Left ventricle myocardium inferior (tissue), 1 donor: ENCODE data around the gene ZBTB25. TPM values are rescaled to one million over a fixed set of nuclear protein-coding genes. Genes with fewer than 3 reads are reported as not detected.

Experiments
- DNase-seq: peaks from one replicate; pipeline ENCODE4 v3.0.0-alpha.2; 2020
- H3K27ac ChIP-seq: fragments of 200-600 bp; replicated peaks from 2 replicates; pipeline ENCODE4 v1.8.0; 2021
- H3K27me3 ChIP-seq: fragments of 200-600 bp; 2 replicates; pipeline ENCODE4 v1.8.0; 2021; ENCODE audit warnings: low read depth
- H3K36me3 ChIP-seq: fragments of 200-600 bp; 2 replicates; pipeline ENCODE4 v1.8.0; 2021
- H3K4me1 ChIP-seq: fragments of 200-600 bp; 2 replicates; pipeline ENCODE4 v1.8.0; 2021
- H3K4me3 ChIP-seq: fragments of 200-600 bp; 2 replicates; pipeline ENCODE4 v1.8.0; 2021; ENCODE audit warnings: mild to moderate bottlenecking, moderate library complexity
- H3K9me3 ChIP-seq: fragments of 200-600 bp; replicated peaks from 2 replicates; pipeline ENCODE4 v1.8.0; 2021
- CTCF ChIP-seq: fragments of 200-600 bp; IDR thresholded peaks from 2 replicates; pipeline ENCODE4 v1.8.0; 2021; ENCODE audit warnings: antibody characterized with exemption, mild to moderate bottlenecking, borderline replicate concordance
- intact Hi-C: fragments of 100-400 bp; cut with micrococcal nuclease; formaldehyde crosslinking; loops from one replicate; pipeline ENCODE4 v1.11.0; 2022
- total RNA-seq: library from RNA; stranded (reverse); fragmentation: NEBNext Ultra II Directional; extraction: Animal tissue kit (Norgen Biotek cat#: 25700); gene quantifications from one replicate; pipeline ENCODE4 v1.2.1, GENCODE V29; 2021
- donor health status: DM: no; HTN: yes; CAD: no; lungs with severe emphysema.

The ZBTB25 gene
- total RNA-seq, 1 donor from 2014 or later, result 20.8 TPM

DNA sequence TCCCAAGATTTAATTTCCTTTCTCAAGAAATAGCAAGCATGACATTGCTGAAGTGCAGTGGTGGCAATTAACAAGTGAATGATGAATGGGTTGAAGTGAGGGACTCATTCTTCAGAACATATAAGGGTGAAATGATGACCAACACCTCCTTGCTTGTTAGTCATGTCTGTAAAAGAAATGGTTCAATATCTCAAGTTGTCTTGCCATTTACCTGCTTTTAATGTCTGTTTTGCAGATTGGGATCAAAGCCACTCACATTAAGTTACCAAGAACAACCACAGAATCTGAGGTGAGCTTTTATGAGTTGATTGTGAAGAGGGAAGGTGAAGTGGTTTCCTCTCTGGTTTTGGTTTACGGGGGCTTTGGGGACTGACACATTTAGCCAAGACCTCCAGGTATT is 91.4 kb downstream of the ZBTB25 start:
- no peak for TF ChIP-seq CTCF
- H3K27me3 ChIP-seq, result no peaks in the 10 kb centered on the region
- intact Hi-C loops, result no loop called here
- H3K4me1 ChIP-seq, result no peaks in the 10 kb centered on the region
- H3K36me3 ChIP-seq, result peaks cover 42% of the 10 kb centered on the region
- DNase-seq, result no peak
- no peak overlapping the region for H3K27ac ChIP-seq
- H3K9me3 ChIP-seq, result no peaks in the 10 kb centered on the region
- no peak overlapping the region for H3K4me3 ChIP-seq

DNA sequence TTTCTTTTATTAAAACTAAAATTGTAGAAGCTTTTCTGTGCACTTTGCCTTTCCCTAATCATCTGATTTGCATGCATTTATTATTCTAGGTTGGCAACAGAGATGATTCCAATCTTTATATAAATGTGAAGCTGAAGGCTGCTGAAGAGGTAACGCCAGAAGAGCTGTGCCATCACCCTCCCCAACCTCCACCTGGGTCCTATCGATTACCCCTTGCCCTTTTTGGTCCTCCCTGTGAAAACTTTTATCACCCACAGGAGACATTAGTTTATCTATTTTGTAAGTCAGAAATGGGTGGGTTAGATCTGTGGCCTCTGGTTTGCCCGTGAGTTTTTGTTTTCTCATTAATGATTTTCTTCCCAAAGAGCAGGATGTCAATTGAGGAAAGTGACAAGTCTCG is 92.6 kb downstream of the ZBTB25 start:
- Histone ChIP-seq H3K4me1 (no peaks in the 10 kb centered on the region), H3K27ac (no peak overlapping the region), H3K27me3 (no peaks in the 10 kb centered on the region), H3K36me3 (peaks cover 29% of the 10 kb centered on the region), H3K9me3 (no peaks in the 10 kb centered on the region), H3K4me3 (no peak overlapping the region)
- DNase-seq, result no peak
- intact Hi-C loops, result no loop called here
- TF ChIP-seq CTCF, result no peak

DNA sequence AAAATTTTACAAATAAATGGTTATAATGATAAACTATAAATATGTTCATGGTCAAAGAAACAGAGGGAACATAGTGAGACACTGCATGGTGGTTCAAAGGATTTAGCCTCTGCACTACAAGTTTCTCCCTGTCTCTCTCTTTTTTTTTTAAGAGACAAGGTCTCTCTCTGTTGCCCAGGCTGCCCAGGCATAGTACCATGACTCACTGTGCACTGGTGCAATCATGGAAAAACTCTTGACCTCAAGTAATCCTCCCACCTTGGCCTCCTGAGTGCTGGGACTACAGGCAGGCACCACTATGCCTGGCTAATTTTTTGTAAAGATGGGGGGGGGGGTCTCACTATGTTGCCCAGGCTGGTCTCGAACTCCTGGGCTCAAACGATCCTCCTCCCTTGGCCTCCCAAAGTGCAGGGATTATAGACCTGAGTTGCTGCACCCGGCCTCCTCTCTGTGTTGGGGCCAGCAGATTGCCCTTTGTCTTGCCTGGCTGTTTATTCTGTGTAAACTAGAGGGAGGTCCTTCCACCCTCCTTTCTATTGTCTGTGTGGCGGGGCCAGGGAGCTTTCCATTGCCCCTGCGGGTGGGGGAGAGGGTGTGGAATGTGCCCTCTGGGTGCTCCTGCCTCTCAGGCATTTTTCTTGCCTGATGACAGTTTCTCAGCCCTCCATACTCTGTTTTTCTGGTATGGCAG is 93.4 kb downstream of the ZBTB25 start:
- H3K4me3 ChIP-seq, result no peak overlapping the region
- H3K27me3 ChIP-seq, result no peaks in the 10 kb centered on the region
- TF ChIP-seq CTCF, result no peak
- H3K9me3 ChIP-seq, result no peaks in the 10 kb centered on the region
- no peak for DNase-seq
- intact Hi-C loops, result no loop called here
- H3K27ac ChIP-seq, result no peak overlapping the region
- H3K36me3 ChIP-seq, result peaks cover 22% of the 10 kb centered on the region
- H3K4me1 ChIP-seq, result no peaks in the 10 kb centered on the region

DNA sequence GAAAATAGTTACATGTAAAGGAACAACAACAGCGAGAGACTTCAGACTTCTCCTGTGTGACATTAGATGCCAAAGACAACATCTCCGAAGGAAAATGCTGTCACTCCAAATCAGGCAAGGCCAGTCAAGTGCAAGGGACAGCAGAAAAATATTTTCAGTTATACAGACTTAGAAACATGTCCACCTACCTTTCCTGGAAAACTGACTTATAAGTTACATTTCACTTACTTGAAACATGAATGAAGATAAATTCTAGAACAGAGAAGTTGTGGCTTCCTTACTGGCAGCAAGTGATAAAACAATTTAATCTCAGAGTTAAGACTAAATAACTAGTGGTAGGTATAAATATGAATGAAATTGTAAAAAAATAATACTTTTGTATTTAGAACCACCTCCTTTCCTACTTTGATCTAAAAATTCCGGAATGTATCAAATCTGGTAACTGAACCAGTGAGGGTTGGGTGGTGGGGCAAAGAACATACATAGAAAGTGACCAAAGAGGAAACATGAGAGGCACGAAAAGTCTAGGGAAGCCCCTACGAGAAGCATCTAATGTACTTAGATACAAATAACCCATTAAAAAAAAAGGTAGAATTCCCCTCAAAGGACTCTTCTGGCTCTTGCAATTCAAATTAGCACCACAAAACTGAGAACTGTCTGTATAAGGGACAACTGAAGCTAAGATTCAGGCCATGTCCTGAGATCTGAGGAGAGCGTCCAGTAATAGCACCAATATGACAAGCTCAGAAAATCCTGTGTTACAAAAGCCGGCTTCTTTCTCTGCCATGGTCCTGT is 94.3 kb downstream of the ZBTB25 start:
- Histone ChIP-seq H3K36me3 (peaks cover 16% of the 10 kb centered on the region), H3K9me3 (no peaks in the 10 kb centered on the region), H3K4me3 (no peak overlapping the region), H3K4me1 (no peaks in the 10 kb centered on the region), H3K27me3 (no peaks in the 10 kb centered on the region), H3K27ac (no peak overlapping the region)
- no peak for TF ChIP-seq CTCF
- intact Hi-C loops, result no loop called here
- DNase-seq, result no peak

- Histone ChIP-seq H3K9me3 (no peaks in the 10 kb centered on the region), H3K4me3 (no peak overlapping the region), H3K27ac (no peak overlapping the region), H3K36me3 (peaks cover 19% of the 10 kb centered on the region), H3K4me1 (no peaks in the 10 kb centered on the region), H3K27me3 (no peaks in the 10 kb centered on the region)
- DNase-seq, result no peak
- intact Hi-C loops, result no loop called here
- TF ChIP-seq CTCF, result no peak
These were observed 96.3 kb downstream of the ZBTB25 start for GRCh38 chr14:64407329-64407728.
